ENCODE results near the gene DDX4.

Gene DDX4

DNA sequence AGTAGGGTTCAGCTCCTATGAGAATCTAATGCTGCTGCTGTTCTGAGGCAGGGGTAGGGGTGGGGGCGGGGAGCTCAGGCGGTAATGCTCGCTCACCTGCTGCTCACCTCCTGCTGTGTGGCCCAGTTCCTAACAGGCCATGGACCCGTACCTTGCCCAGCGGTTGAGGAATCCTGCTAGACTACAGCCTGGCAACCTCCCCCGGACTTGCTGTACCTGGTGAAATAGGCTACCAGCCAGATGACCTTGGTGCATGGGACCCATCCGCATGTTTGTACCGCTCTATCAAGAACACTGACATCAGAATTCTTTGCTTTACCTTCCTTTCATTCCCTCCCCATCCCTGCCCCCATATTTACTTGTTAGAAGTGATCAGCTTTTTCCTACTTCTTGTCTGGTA, 128.6 kb downstream of the DDX4 start:
- no peak for DNase-seq (ENCODE audit: low read depth)

All from activated T-cell treated with anti-CD3 and anti-CD28 coated beads for 24 hours (primary cell).